SK-N-MC (cell line): Measurements from ENCODE around the gene DECR2.

Experiments
- EZH2 ChIP-seq: fragments of 200-600 bp; sonication (generic); IDR thresholded peaks from one replicate; pipeline ENCODE4 v1.6.1; 2017; ENCODE audit warnings: antibody characterized with exemption
- POLR2AphosphoS5 ChIP-seq: IDR thresholded peaks from 2 replicates; pipeline ENCODE4 v1.6.1; 2012; ENCODE audit warnings: mild to moderate bottlenecking, low read depth, low read length, borderline replicate concordance

- no peak for TF ChIP-seq POLR2AphosphoS5
- no peak for TF ChIP-seq EZH2
Observed at GRCh38 chr16:352547-353403, 48.9 kb upstream of the DECR2 start, which contains the start of gene AXIN1.
